HG02885 (cell line): ENCODE measurements around the gene SDR9C7.
"Not testable (repeated sequence)": the region's sequence is repeated elsewhere in the genome, so short reads cannot be mapped to it uniquely, and the experiment has no call there.

Source experiments
- ATAC-seq: cut with Tn5 transposase; IDR thresholded peaks from one replicate; pipeline ENCODE4 v1.9.1; 2021; ENCODE audit warnings: mild to moderate bottlenecking; ENCODE audit not compliant: unreplicated experiment, poor library complexity

SDR9C7 gene

GRCh38 chr12:56921346-56921745 lies 12.9 kb downstream of the SDR9C7 start:
- no peak for ATAC-seq

- not testable (repeated sequence) for ATAC-seq
Observed at GRCh38 chr12:56918139-56918538, 16.1 kb downstream of the SDR9C7 start.

- no peak for ATAC-seq
Observed at GRCh38 chr12:56916996-56917333, 17.2 kb downstream of the SDR9C7 start.

GRCh38 chr12:56916296-56916995 lies 17.8 kb downstream of the SDR9C7 start:
- no peak for ATAC-seq

GRCh38 chr12:56914724-56915123 lies 19.5 kb downstream of the SDR9C7 start:
- ATAC-seq, result no peak

- ATAC-seq, result no peak
Observed at GRCh38 chr12:56914256-56914655, 20.0 kb downstream of the SDR9C7 start.

- not testable (repeated sequence) for ATAC-seq
Observed at GRCh38 chr12:56909403-56909802, 24.8 kb downstream of the SDR9C7 start.

GRCh38 chr12:56908136-56908535 lies 26.1 kb downstream of the SDR9C7 start:
- no peak for ATAC-seq

- no peak for ATAC-seq
Observed at GRCh38 chr12:56905852-56906251, 28.4 kb downstream of the SDR9C7 start.

GRCh38 chr12:56903374-56903773 lies 30.8 kb downstream of the SDR9C7 start:
- no peak for ATAC-seq

- ATAC-seq, result not testable (repeated sequence)
Observed at GRCh38 chr12:56901313-56901712, 32.9 kb downstream of the SDR9C7 start.

- ATAC-seq, result no peak
Observed at GRCh38 chr12:56900583-56900982, 33.6 kb downstream of the SDR9C7 start.

GRCh38 chr12:56898938-56899337 lies 35.3 kb downstream of the SDR9C7 start:
- ATAC-seq, result no peak

- no peak for ATAC-seq
Observed at GRCh38 chr12:56897844-56898361, 36.3 kb downstream of the SDR9C7 start.

- no peak for ATAC-seq
Observed at GRCh38 chr12:56896082-56896481, 38.1 kb downstream of the SDR9C7 start.

- ATAC-seq, result no peak
Observed at GRCh38 chr12:56894698-56895368, 39.4 kb downstream of the SDR9C7 start.

- ATAC-seq, result not testable (repeated sequence)
Observed at GRCh38 chr12:56891885-56892284, 42.3 kb downstream of the SDR9C7 start.

- no peak for ATAC-seq
Observed at GRCh38 chr12:56886319-56886718, 47.9 kb downstream of the SDR9C7 start.

GRCh38 chr12:56885316-56885715 lies 48.9 kb downstream of the SDR9C7 start:
- no peak for ATAC-seq

GRCh38 chr12:56884421-56884820 lies 49.8 kb downstream of the SDR9C7 start:
- ATAC-seq, result no peak

- not testable (repeated sequence) for ATAC-seq
Observed at GRCh38 chr12:56882407-56882806, 51.8 kb downstream of the SDR9C7 start.
